Measurements from ENCODE around the gene RABGGTA.

DNA sequence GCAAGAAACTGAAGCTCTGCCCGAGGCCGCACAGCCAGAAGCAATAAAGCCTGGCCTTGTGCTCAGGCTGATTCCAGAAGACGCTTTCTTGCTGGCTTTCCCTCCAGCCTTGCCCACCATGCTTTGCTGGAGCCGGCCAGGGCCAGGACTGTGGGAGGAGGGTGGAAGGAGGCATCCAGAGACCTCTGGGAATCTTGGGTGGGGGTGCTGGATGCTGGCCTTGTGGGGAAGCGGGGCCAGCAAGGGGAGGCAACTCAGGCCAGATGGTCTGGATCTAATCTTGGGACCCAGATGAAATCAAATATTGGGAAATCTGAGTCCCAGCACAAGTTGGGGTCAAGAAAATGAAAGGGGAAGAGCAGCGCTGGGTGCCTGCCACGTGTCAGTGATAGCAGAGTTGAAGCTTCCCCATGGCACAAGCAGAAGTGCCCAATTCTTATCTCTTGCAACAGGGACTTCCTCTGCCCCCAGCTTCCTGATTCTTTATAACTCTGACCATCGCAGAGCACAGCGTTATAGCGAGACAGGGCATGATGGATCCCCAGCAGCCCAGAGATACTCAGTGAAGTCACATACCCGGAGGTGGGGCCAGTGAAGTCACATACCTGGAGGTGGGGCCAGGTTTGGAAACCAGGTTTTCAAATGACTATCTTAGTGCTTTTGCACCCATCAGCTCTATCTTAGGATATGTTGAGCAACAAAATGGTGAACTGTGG lies 6.4 kb upstream of the RABGGTA start:
- TF ChIP-seq, protein P1, sequence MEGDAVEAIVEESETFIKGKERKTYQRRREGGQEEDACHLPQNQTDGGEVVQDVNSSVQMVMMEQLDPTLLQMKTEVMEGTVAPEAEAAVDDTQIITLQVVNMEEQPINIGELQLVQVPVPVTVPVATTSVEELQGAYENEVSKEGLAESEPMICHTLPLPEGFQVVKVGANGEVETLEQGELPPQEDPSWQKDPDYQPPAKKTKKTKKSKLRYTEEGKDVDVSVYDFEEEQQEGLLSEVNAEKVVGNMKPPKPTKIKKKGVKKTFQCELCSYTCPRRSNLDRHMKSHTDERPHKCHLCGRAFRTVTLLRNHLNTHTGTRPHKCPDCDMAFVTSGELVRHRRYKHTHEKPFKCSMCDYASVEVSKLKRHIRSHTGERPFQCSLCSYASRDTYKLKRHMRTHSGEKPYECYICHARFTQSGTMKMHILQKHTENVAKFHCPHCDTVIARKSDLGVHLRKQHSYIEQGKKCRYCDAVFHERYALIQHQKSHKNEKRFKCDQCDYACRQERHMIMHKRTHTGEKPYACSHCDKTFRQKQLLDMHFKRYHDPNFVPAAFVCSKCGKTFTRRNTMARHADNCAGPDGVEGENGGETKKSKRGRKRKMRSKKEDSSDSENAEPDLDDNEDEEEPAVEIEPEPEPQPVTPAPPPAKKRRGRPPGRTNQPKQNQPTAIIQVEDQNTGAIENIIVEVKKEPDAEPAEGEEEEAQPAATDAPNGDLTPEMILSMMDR (IDR thresholded peaks at IDR 0.05), result no peak
- TF ChIP-seq POLR2A (IDR thresholded peaks at IDR 0.05), result no peak

All from breast epithelium (tissue), 3 donors.